ENCODE data around the gene FLT1.

The FLT1 gene

DNA sequence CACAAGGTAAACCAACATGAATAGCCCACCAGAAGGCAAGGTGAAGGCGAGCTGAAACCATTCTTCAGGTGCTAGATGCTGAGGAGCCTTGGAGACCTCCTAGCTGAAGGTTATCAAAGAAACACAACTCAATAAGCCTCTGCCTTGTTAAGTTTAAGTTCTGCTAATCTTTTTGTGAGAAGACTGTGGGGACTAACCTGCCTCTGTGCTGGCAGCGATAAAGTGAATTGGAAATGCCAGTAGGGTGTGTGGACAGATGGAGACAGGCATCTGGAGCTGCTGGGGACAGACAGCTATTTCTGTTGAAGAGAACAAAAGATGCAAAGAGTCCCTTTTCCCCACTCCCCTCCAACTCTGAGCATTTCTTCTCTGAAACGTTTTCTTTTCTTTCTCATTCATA is 33.5 kb upstream of the FLT1 start:
- no peak overlapping the region for H3K27ac ChIP-seq
- TF ChIP-seq, protein P1, sequence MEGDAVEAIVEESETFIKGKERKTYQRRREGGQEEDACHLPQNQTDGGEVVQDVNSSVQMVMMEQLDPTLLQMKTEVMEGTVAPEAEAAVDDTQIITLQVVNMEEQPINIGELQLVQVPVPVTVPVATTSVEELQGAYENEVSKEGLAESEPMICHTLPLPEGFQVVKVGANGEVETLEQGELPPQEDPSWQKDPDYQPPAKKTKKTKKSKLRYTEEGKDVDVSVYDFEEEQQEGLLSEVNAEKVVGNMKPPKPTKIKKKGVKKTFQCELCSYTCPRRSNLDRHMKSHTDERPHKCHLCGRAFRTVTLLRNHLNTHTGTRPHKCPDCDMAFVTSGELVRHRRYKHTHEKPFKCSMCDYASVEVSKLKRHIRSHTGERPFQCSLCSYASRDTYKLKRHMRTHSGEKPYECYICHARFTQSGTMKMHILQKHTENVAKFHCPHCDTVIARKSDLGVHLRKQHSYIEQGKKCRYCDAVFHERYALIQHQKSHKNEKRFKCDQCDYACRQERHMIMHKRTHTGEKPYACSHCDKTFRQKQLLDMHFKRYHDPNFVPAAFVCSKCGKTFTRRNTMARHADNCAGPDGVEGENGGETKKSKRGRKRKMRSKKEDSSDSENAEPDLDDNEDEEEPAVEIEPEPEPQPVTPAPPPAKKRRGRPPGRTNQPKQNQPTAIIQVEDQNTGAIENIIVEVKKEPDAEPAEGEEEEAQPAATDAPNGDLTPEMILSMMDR (IDR thresholded peaks at IDR 0.05) = no peak
- TF ChIP-seq ZFX (IDR thresholded peaks at IDR 0.05; ENCODE audit: borderline replicate concordance) = no peak

DNA sequence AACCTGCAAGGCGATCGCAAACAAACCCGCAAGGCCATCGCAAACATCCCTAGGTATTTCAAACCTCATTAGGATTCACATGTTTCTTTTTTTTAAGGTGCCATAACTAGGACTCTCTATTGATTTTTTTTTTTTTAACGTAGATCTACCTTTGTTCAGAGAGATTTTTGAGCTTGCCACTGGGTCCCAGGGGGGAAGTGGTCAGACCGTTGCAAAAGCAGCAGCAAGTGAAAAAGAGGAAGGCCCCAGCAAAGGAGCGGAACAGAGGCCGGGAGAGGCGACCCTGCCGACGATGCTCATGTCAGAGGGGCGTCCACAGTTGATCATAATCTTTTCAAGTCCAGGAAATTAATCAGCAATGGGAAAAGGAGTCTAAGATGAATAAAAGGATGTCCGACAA is 32.7 kb upstream of the FLT1 start:
- H3K27ac ChIP-seq = no peak overlapping the region
- TF ChIP-seq ZFX (IDR thresholded peaks at IDR 0.05; ENCODE audit: borderline replicate concordance) = no peak
- TF ChIP-seq, protein P1 (IDR thresholded peaks at IDR 0.05) = no peak

DNA sequence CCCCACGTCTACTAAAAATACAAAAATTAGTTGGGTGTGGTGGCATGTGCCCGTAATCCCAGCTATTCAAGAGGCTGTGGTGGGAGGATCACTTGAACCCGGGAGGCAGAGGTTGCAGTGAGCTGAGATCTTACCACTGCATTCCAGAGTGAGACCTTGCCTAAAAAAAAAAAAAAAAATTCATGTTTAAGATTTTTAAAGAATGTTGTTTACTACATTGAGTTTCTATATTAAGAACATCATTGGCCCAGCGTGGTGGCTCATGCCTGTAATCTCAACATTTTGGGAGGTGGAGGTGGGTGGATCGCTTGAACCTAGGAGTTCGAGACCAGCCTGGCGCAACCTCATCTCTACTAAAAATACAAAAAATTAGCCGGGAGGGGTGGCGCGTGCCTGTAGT is 31.9 kb upstream of the FLT1 start:
- no peak overlapping the region for H3K27ac ChIP-seq
- TF ChIP-seq, protein P1 (IDR thresholded peaks at IDR 0.05) = no peak
- no peak for TF ChIP-seq ZFX (IDR thresholded peaks at IDR 0.05; ENCODE audit: borderline replicate concordance)

DNA sequence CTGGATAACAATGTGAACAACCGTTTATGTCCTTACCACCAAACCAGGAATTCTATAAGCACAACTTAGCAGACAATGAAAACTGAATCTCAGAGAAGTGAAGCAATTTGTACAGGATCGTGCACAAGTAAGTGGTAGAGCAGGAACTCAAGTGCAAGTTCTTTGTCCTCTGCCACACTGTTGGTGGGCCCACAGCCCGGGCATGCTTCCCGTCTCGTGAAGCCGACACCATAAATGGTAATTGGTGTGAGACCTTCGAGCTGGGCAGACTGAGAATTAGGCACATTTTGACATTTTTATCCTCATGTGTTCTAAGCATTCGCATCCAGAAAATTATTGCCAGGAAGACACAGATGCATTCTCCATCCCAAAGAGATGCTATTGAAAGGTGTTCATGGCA is 27.9 kb upstream of the FLT1 start:
- TF ChIP-seq, protein P1 (IDR thresholded peaks at IDR 0.05) = no peak
- TF ChIP-seq ZFX (IDR thresholded peaks at IDR 0.05; ENCODE audit: borderline replicate concordance) = no peak
- no peak overlapping the region for H3K27ac ChIP-seq

DNA sequence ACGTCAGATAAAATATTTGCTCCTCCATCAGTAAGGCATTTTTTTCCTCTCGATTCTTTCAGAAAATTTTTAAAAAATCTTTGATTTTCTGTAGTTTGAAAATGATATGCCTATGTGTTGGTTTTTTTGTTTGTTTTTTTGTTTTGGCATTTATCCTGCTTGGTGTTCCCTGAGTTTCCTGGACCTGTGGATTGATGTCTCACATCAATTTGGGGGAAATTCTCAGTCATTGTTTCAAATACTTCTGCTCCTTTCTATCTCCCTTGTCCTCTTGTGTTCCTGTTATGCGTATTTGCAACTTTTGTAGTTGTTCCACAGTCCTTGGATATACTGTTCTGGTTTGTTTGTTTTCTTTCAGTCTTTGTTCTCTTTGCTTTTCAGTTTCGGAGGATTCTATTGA is 18.8 kb upstream of the FLT1 start:
- TF ChIP-seq, protein P1 (IDR thresholded peaks at IDR 0.05) = no peak
- no peak for TF ChIP-seq ZFX (IDR thresholded peaks at IDR 0.05; ENCODE audit: borderline replicate concordance)
- H3K27ac ChIP-seq = no peak overlapping the region

DNA sequence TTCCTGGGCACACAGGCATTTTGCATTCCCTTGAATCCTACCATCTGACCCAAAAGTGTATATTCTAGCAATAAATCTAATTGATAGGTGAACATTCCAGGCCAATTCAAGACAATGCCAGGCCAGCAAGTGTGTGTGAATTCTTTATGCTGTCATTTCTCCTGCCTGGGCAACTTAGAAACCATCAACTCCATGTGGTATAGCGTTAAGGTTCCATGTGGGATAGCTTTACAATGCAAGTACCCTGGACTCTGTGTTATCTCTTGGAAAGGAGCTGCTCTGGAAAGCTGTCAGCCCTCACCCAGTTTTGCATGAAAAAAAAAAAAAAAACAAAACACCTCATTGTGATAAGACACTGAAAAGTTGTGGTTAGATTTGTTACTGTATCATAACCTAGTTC is 15.6 kb upstream of the FLT1 start:
- TF ChIP-seq, protein P1 (IDR thresholded peaks at IDR 0.05) = no peak
- TF ChIP-seq ZFX (IDR thresholded peaks at IDR 0.05; ENCODE audit: borderline replicate concordance) = no peak
- no peak overlapping the region for H3K27ac ChIP-seq

DNA sequence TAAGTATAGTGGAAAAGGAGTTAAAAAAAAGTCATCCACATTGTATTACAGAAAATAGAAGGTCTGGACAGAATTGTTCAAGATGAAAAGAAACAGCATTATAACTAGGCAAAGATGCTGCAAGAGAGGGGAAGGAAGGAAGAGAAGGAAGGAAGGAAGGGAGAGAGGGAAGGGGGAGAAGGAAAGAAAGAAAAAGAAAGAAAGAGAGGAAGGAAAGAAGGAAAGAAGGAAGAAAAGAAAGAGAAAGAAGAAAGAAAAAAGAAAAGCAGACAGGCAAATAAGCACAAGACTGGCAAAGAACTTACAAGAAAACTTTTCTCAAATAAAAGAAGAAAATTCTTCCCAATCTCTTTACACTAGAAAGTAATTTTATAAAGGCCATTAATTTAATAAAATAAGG is 15.1 kb upstream of the FLT1 start:
- no peak for TF ChIP-seq ZFX (IDR thresholded peaks at IDR 0.05; ENCODE audit: borderline replicate concordance)
- H3K27ac ChIP-seq = no peak overlapping the region

DNA sequence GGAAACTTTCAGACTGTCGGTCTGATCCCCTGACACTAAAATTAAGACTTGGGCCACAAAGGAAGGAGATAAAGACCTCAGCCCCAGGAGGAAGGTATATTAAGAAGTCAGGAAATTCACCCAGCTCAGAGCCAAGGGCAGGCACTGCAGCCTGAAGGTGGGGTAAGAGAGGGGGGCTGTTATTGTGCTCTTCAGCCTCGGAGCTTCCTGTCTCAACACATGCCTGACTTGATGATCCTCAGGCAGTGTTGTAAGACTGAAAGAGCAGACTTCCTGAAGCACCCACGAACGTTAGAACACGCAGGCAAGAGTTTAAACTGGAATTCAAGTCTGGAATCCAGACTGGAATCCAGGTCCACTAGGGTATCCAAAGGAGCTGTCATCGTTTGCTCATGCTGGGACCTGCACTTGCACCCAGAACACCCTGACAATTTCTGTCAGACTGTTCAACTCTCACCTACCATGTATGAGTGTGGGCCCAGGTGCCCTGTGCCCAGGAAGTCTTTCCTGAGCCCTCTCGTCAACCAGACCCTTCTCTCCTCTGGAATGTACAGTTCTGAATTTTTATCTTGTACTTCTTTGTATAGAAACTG is 10.7 kb upstream of the FLT1 start:
- no peak overlapping the region for H3K27ac ChIP-seq
- no peak for TF ChIP-seq ZFX (IDR thresholded peaks at IDR 0.05; ENCODE audit: borderline replicate concordance)
- TF ChIP-seq, protein P1 (IDR thresholded peaks at IDR 0.05) = no peak

All from 22Rv1 (cell line).